ENCODE measurements around the gene TSPO2. TPM values are rescaled to one million over a fixed set of nuclear protein-coding genes. Genes with fewer than 3 reads are reported as not detected.

The TSPO2 gene
- total and polyA plus RNA-seq, 2 of the 13 experiments (the other 11 are each of a cell fraction or from before 2014, with no cell fraction given), result 0.55 TPM; not detected in 1

GRCh38 chr6:41011673-41012072, 30.6 kb upstream of the TSPO2 start (continued):
- TF ChIP-seq, protein P1, sequence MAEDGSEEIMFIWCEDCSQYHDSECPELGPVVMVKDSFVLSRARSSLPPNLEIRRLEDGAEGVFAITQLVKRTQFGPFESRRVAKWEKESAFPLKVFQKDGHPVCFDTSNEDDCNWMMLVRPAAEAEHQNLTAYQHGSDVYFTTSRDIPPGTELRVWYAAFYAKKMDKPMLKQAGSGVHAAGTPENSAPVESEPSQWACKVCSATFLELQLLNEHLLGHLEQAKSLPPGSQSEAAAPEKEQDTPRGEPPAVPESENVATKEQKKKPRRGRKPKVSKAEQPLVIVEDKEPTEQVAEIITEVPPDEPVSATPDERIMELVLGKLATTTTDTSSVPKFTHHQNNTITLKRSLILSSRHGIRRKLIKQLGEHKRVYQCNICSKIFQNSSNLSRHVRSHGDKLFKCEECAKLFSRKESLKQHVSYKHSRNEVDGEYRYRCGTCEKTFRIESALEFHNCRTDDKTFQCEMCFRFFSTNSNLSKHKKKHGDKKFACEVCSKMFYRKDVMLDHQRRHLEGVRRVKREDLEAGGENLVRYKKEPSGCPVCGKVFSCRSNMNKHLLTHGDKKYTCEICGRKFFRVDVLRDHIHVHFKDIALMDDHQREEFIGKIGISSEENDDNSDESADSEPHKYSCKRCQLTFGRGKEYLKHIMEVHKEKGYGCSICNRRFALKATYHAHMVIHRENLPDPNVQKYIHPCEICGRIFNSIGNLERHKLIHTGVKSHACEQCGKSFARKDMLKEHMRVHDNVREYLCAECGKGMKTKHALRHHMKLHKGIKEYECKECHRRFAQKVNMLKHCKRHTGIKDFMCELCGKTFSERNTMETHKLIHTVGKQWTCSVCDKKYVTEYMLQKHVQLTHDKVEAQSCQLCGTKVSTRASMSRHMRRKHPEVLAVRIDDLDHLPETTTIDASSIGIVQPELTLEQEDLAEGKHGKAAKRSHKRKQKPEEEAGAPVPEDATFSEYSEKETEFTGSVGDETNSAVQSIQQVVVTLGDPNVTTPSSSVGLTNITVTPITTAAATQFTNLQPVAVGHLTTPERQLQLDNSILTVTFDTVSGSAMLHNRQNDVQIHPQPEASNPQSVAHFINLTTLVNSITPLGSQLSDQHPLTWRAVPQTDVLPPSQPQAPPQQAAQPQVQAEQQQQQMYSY (CRISPR knock-in tag; IDR thresholded peaks at IDR 0.05), result no peak
- peak; percentile 57; the same call in 1 of the 2 replicates for TF ChIP-seq ZBTB7A (CRISPR knock-in tag; IDR thresholded peaks at IDR 0.05)
- TF ChIP-seq NFYC (CRISPR knock-in tag; IDR thresholded peaks at IDR 0.05), result no peak
- no peak for TF ChIP-seq YEATS4 (CRISPR knock-in tag; IDR thresholded peaks at IDR 0.05; ENCODE audit: borderline replicate concordance)
- TF ChIP-seq, protein P2, sequence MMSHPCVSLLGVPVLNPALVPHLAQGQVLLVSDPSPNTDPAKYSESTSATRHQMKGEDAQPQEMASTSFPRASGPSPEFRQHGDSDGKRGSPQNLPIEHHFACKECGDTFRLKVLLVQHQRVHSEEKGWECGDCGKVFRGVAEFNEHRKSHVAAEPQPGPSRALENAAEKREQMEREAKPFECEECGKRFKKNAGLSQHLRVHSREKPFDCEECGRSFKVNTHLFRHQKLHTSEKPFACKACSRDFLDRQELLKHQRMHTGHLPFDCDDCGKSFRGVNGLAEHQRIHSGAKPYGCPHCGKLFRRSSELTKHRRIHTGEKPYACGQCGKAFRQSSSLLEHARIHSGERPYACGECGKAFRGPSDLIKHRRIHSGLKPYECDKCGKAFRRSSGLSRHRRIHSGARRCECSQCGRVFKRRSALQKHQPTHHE (CRISPR knock-in tag; IDR thresholded peaks at IDR 0.05; ENCODE audit: borderline replicate concordance), result no peak
- TF ChIP-seq NFATC3 (CRISPR knock-in tag; IDR thresholded peaks at IDR 0.05), result no peak
- TF ChIP-seq, protein P3, sequence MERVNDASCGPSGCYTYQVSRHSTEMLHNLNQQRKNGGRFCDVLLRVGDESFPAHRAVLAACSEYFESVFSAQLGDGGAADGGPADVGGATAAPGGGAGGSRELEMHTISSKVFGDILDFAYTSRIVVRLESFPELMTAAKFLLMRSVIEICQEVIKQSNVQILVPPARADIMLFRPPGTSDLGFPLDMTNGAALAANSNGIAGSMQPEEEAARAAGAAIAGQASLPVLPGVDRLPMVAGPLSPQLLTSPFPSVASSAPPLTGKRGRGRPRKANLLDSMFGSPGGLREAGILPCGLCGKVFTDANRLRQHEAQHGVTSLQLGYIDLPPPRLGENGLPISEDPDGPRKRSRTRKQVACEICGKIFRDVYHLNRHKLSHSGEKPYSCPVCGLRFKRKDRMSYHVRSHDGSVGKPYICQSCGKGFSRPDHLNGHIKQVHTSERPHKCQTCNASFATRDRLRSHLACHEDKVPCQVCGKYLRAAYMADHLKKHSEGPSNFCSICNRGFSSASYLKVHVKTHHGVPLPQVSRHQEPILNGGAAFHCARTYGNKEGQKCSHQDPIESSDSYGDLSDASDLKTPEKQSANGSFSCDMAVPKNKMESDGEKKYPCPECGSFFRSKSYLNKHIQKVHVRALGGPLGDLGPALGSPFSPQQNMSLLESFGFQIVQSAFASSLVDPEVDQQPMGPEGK (CRISPR knock-in tag; IDR thresholded peaks at IDR 0.05), result peak; percentile 92
- no peak for TF ChIP-seq ZBTB46 (CRISPR knock-in tag; IDR thresholded peaks at IDR 0.05; ENCODE audit: borderline replicate concordance)
- TF ChIP-seq, protein P4, sequence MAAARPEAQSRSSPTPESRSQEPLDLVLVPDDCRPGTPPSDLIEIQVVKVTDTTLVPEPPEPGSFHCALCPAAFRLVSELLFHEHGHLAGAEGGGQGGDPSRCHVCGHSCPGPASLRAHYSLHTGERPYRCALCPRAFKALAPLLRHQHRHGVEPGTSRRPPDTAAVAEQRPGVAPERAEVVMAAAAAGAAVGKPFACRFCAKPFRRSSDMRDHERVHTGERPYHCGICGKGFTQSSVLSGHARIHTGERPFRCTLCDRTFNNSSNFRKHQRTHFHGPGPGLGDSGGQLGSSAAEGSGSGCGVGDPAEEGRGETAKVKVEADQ (CRISPR knock-in tag; IDR thresholded peaks at IDR 0.05; ENCODE audit: borderline replicate concordance), result no peak
- peak; percentile 25; the same call in 1 of the 2 replicates for TF ChIP-seq HNF1B (CRISPR knock-in tag; IDR thresholded peaks at IDR 0.05)
- TF ChIP-seq, protein P5, sequence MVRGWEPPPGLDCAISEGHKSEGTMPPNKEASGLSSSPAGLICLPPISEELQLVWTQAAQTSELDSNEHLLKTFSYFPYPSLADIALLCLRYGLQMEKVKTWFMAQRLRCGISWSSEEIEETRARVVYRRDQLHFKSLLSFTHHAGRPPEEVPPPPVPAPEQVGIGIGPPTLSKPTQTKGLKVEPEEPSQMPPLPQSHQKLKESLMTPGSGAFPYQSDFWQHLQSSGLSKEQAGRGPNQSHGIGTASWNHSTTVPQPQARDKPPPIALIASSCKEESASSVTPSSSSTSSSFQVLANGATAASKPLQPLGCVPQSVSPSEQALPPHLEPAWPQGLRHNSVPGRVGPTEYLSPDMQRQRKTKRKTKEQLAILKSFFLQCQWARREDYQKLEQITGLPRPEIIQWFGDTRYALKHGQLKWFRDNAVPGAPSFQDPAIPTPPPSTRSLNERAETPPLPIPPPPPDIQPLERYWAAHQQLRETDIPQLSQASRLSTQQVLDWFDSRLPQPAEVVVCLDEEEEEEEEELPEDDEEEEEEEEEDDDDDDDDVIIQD (CRISPR knock-in tag; IDR thresholded peaks at IDR 0.05; ENCODE audit: low read depth), result no peak
- TF ChIP-seq BATF2 (CRISPR knock-in tag; IDR thresholded peaks at IDR 0.05), result no peak
- no peak for TF ChIP-seq ZNF772 (CRISPR knock-in tag; IDR thresholded peaks at IDR 0.05)
- TF ChIP-seq ATAD3A (CRISPR knock-in tag; IDR thresholded peaks at IDR 0.05), result no peak
- TF ChIP-seq NFIC (IDR thresholded peaks at IDR 0.05; ENCODE audit: low read length), result no peak
- TF ChIP-seq ZNF296 (CRISPR knock-in tag; conservative IDR thresholded peaks at IDR 0.05), result no peak

Data from HepG2 (cell line).